Gastrocnemius medialis (tissue), 4 donors: ENCODE measurements around the gene ARV1. TPM values are rescaled to one million over a fixed set of nuclear protein-coding genes. Genes with fewer than 3 reads are reported as not detected.

Experiments
- ATAC-seq, 2 donors: fragments of 150-250 bp; one replicate each; pipeline ENCODE4 v1.9.1; 2016
- DNase-seq, 2 donors: peaks; one replicate each; pipeline ENCODE4 v3.0.0-alpha.2; 2019
- H3K27ac ChIP-seq, 4 donors: fragments of 200-600 bp; sonication (generic); 1 replicate in 1 of 4; 2 replicates in 3 of 4; pipeline ENCODE4 v1.5.1; 2016 to 2018; ENCODE audit warnings: mild to moderate bottlenecking in 2 of 4, moderate library complexity in 1 of 4
- H3K27me3 ChIP-seq, 3 donors: fragments of 200-600 bp; sonication (generic) in 2 of 3; 1 replicate in 1 of 3; 2 replicates in 2 of 3; pipeline versions ENCODE4 v1.5.1 to v1.6.0; 2016 to 2019; ENCODE audit warnings: mild to moderate bottlenecking in 1 of 3, moderate library complexity in 1 of 3
- H3K36me3 ChIP-seq, 2 donors: fragments of 200-600 bp; sonication (generic) in 1 of 2; one replicate each; pipeline ENCODE4 v1.5.1; 2017 to 2018
- H3K4me1 ChIP-seq, 2 donors: fragments of 200-600 bp; sonication (generic) in 1 of 2; one replicate each; pipeline ENCODE4 v1.5.1; 2016 to 2017; ENCODE audit warnings: mild to moderate bottlenecking in 2 of 2
- H3K4me3 ChIP-seq, 4 donors: fragments of 200-600 bp; sonication (generic) in 3 of 4; 1 replicate in 1 of 4; 2 replicates in 3 of 4; pipeline ENCODE4 v1.5.1; 2016 to 2019; ENCODE audit warnings: mild to moderate bottlenecking in 2 of 4
- H3K9me3 ChIP-seq, 3 donors: fragments of 200-600 bp; sonication (generic) in 2 of 3; 1 replicate in 1 of 3; 2 replicates in 2 of 3; pipeline ENCODE4 v1.5.1; 2016 to 2019
- POLR2A ChIP-seq, 2 donors: fragments of 450-650 bp; IDR thresholded peaks; one replicate each; pipeline ENCODE4 v1.6.1; 2017; ENCODE audit warnings: antibody characterized with exemption in 2 of 2, mild to moderate bottlenecking in 2 of 2, moderate library complexity in 2 of 2
- in situ Hi-C, 4 donors: fragments of 200-750 bp; cut with MboI; loops; one replicate each; pipeline versions ENCODE4 v1.15.0 to v1.8.0; 2017; ENCODE audit warnings: low sequenced_read_pairs in 4 of 4
- intact Hi-C: fragments of 100-400 bp; cut with DNase I; formaldehyde crosslinking; loops from one replicate; pipeline ENCODE4 v1.15.1; 2023; ENCODE audit warnings: low total_unique reads
- total RNA-seq, 4 donors: library from RNA; depleted of rRNA; stranded (reverse); fragments of >200 nt; gene quantifications; one replicate each; pipeline versions ENCODE4 v1.1.0 to v1.2.3, GENCODE V29; 2016
- TF ChIP-seq, protein P1 (sequence below), 5 experiments: fragments of 450-650 bp in 3 of 5; fragments of 200-600 bp in 2 of 5; sonication (generic) in 2 of 5; IDR thresholded peaks in 4 of 5; conservative IDR thresholded peaks in 1 of 5; 1 replicate in 4 of 5; 2 replicates in 1 of 5; pipeline ENCODE4 v1.5.1; 2016 to 2019; ENCODE audit warnings: antibody characterized with exemption in 5 of 5, mild to moderate bottlenecking in 3 of 5, moderate library complexity in 3 of 5

The ARV1 gene
- total RNA-seq, 4 donors from 2014 or later = 7.9 to 21.3 (median 10.5) TPM

- Histone ChIP-seq H3K9me3 (no peaks in the 10 kb centered on the region), H3K27me3 (no peaks in the 10 kb centered on the region), H3K36me3 (no peaks in the 10 kb centered on the region), H3K27ac (no peak overlapping the region), H3K4me1 (no peaks in the 10 kb centered on the region), H3K4me3 (no peak overlapping the region)
- TF ChIP-seq, protein P1, sequence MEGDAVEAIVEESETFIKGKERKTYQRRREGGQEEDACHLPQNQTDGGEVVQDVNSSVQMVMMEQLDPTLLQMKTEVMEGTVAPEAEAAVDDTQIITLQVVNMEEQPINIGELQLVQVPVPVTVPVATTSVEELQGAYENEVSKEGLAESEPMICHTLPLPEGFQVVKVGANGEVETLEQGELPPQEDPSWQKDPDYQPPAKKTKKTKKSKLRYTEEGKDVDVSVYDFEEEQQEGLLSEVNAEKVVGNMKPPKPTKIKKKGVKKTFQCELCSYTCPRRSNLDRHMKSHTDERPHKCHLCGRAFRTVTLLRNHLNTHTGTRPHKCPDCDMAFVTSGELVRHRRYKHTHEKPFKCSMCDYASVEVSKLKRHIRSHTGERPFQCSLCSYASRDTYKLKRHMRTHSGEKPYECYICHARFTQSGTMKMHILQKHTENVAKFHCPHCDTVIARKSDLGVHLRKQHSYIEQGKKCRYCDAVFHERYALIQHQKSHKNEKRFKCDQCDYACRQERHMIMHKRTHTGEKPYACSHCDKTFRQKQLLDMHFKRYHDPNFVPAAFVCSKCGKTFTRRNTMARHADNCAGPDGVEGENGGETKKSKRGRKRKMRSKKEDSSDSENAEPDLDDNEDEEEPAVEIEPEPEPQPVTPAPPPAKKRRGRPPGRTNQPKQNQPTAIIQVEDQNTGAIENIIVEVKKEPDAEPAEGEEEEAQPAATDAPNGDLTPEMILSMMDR (IDR thresholded peaks at IDR 0.05 in 4 of 5, conservative IDR thresholded peaks at IDR 0.05 in 1 of 5) = no peak
- TF ChIP-seq POLR2A (IDR thresholded peaks at IDR 0.05) = no peak
- in situ Hi-C loops = no loop called here
- intact Hi-C loops = no loop called here
- ATAC-seq (no peak), DNase-seq (no peak)
Measured at GRCh38 chr1:230966358-230966873, 12.5 kb upstream of the ARV1 start.

GRCh38 chr1:230970432-230970831 is 8.5 kb upstream of the ARV1 start:
- DNase-seq (no peak), ATAC-seq (no peak)
- in situ Hi-C loops = no loop called here
- TF ChIP-seq, protein P1 (IDR thresholded peaks at IDR 0.05 in 4 of 5, conservative IDR thresholded peaks at IDR 0.05 in 1 of 5) = no peak
- TF ChIP-seq POLR2A (IDR thresholded peaks at IDR 0.05) = no peak
- Histone ChIP-seq H3K9me3 (no peaks in the 10 kb centered on the region), H3K27me3 (no peaks in the 10 kb centered on the region), H3K36me3 (no peaks in the 10 kb centered on the region), H3K4me1 (no peaks in the 10 kb centered on the region), H3K4me3 (no peak overlapping the region), H3K27ac (no peak overlapping the region)
- intact Hi-C loops = no loop called here

GRCh38 chr1:230971771-230972170 is 7.1 kb upstream of the ARV1 start:
- Histone ChIP-seq H3K4me3 (no peak overlapping the region), H3K27me3 (no peaks in the 10 kb centered on the region), H3K36me3 (no peaks in the 10 kb centered on the region), H3K4me1 (no peaks in the 10 kb centered on the region), H3K9me3 (no peaks in the 10 kb centered on the region), H3K27ac (no peak overlapping the region)
- intact Hi-C loops = no loop called here
- no peak for TF ChIP-seq POLR2A (IDR thresholded peaks at IDR 0.05)
- TF ChIP-seq, protein P1 (IDR thresholded peaks at IDR 0.05 in 4 of 5, conservative IDR thresholded peaks at IDR 0.05 in 1 of 5) = no peak
- in situ Hi-C loops = no loop called here
- DNase-seq (no peak), ATAC-seq (no peak)

- Histone ChIP-seq H3K9me3 (no peaks in the 10 kb centered on the region), H3K4me3 (no peak overlapping the region), H3K36me3 (no peaks in the 10 kb centered on the region), H3K4me1 (peaks cover 7 to 8% of the 10 kb centered on the region in 2 donors), H3K27ac (no peak overlapping the region), H3K27me3 (no peaks in the 10 kb centered on the region)
- in situ Hi-C loops (no loop called here), intact Hi-C loops (no loop called here)
- TF ChIP-seq, protein P1 (IDR thresholded peaks at IDR 0.05 in 4 of 5, conservative IDR thresholded peaks at IDR 0.05 in 1 of 5) = no peak
- TF ChIP-seq POLR2A (IDR thresholded peaks at IDR 0.05) = no peak
- DNase-seq = no peak
- ATAC-seq = no peak
Measured at GRCh38 chr1:230972855-230973271, 6.0 kb upstream of the ARV1 start.

DNA sequence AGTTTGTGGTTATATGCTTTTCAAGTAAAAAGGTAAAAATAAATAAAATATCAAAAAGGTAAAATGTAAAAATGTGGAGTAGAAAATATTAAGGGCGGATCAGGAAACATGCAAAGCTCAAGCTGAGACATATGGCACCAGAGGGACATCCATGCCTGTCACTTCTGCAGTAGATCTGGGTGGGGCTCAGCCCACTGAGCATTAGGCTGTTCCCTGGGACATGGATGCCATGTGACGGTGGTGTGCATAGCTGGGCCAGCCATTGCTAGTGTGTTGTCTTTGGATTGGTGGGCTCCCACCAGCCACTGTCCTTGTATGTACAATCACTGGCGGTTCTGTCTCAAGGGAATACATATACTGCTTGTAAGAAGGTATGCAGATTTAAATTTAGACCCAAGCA is 3.3 kb upstream of the ARV1 start:
- in situ Hi-C loops (loop anchor here in 2 of 4 donors (25.0 kb wide), 2 partner anchors 237 to 637 kb away; no protein-coding TSS in a partner anchor), intact Hi-C loops (loop anchor here (5.0 kb wide), 1 partner anchor 178 kb away; no protein-coding TSS in a partner anchor)
- DNase-seq = no peak
- Histone ChIP-seq H3K27me3 (no peaks in the 10 kb centered on the region), H3K9me3 (no peaks in the 10 kb centered on the region), H3K36me3 (no peaks in the 10 kb centered on the region), H3K27ac (no peak overlapping the region), H3K4me1 (peaks cover 17 to 22% of the 10 kb centered on the region in 2 donors), H3K4me3 (no peak overlapping the region)
- TF ChIP-seq, protein P1 (IDR thresholded peaks at IDR 0.05 in 4 of 5, conservative IDR thresholded peaks at IDR 0.05 in 1 of 5) = no peak
- TF ChIP-seq POLR2A (IDR thresholded peaks at IDR 0.05) = no peak
- ATAC-seq = no peak
